IMR-90 (cell line): ENCODE results near the gene ZNF827. TPM values are rescaled to one million over a fixed set of nuclear protein-coding genes. Genes with fewer than 3 reads are reported as not detected.

Experiments used
- ATAC-seq: fragments of 200-7000 bp; cut with Tn5 transposase; 2 replicates; pipeline ENCODE4 v1.9.1; 2020; ENCODE audit warnings: low read depth, mild to moderate bottlenecking, moderate library complexity
- BruUV-seq: library from RNA; stranded (reverse); fragments of 400-500 nt; replicated peaks from 2 replicates; lab custom pipeline; 2021; lab: Mats Ljungman, UMichigan
- CTCF ChIA-PET: fragments of 300-600 bp; formaldehyde crosslinking; extraction: SDS; loops from one replicate; lab custom pipeline; 2021; ENCODE audit warnings: antibody characterized with exemption; lab: Yijun Ruan, JAX
- POLR2A ChIA-PET: fragments of 300-600 bp; sonication (Branson Sonifier 250); formaldehyde crosslinking; loops from one replicate; lab custom pipeline; 2022; ENCODE audit warnings: antibody characterized with exemption; ENCODE audit not compliant: unreplicated experiment; lab: Charles Lee
- DNase-seq: peaks from one replicate; pipeline ENCODE4 v3.0.0; 2013
- H2AFZ ChIP-seq: replicated peaks from 2 replicates; pipeline ENCODE3; 2013; ENCODE audit warnings: low read length, mild to moderate bottlenecking; ENCODE audit not compliant: poor library complexity
- H2AK5ac ChIP-seq: 2 replicates; pipeline ENCODE4 v1.6.1; 2013; ENCODE audit warnings: low read depth, low read length, inconsistent platforms
- H2AK9ac ChIP-seq: replicated peaks from 2 replicates; pipeline ENCODE3; 2013; ENCODE audit warnings: mild to moderate bottlenecking, low read depth, low read length, moderate library complexity; ENCODE audit not compliant: poor library complexity
- H2BK120ac ChIP-seq: 2 replicates; pipeline ENCODE4 v1.6.1; 2013; ENCODE audit warnings: low read depth, low read length, inconsistent platforms
- H2BK15ac ChIP-seq: 3 replicates; pipeline ENCODE4 v1.6.1; 2013; ENCODE audit warnings: low read depth, low read length, inconsistent platforms
- H2BK20ac ChIP-seq: 2 replicates; pipeline ENCODE4 v1.6.1; 2013; ENCODE audit warnings: low read depth, mild to moderate bottlenecking, inconsistent platforms, low read length, moderate library complexity
- H2BK5ac ChIP-seq: 2 replicates; pipeline ENCODE4 v1.6.1; 2013; ENCODE audit warnings: mild to moderate bottlenecking, low read depth, low read length, inconsistent platforms; ENCODE audit not compliant: poor library complexity, severe bottlenecking
- H3K14ac ChIP-seq: replicated peaks from 2 replicates; pipeline ENCODE4 v1.6.1; 2013; ENCODE audit warnings: low read depth, low read length, inconsistent platforms
- H3K18ac ChIP-seq: 2 replicates; pipeline ENCODE4 v1.6.1; 2013; ENCODE audit warnings: low read depth, low read length, control low read depth
- H3K23ac ChIP-seq: 2 replicates; pipeline ENCODE4 v1.6.1; 2013; ENCODE audit warnings: low read depth, low read length, inconsistent platforms
- H3K27ac ChIP-seq: 2 replicates; pipeline ENCODE4 v1.5.1; 2013; ENCODE audit warnings: mild to moderate bottlenecking, control low read depth, low read length; ENCODE audit not compliant: insufficient read depth
- H3K27me3 ChIP-seq: 2 replicates; pipeline ENCODE4 v1.6.1; 2013; ENCODE audit warnings: low read length; ENCODE audit not compliant: control insufficient read depth, insufficient read depth
- H3K36me3 ChIP-seq: 2 replicates; pipeline ENCODE4 v1.6.1; 2013; ENCODE audit warnings: low read length, mixed read lengths; ENCODE audit not compliant: control insufficient read depth, insufficient read depth
- H3K4ac ChIP-seq: 2 replicates; pipeline ENCODE4 v1.6.1; 2013; ENCODE audit warnings: low read depth, low read length, inconsistent platforms
- H3K4me1 ChIP-seq: 2 replicates; pipeline ENCODE4 v1.6.1; 2013; ENCODE audit warnings: low read length, mixed read lengths; ENCODE audit not compliant: control insufficient read depth, insufficient read depth
- H3K4me2 ChIP-seq: 2 replicates; pipeline ENCODE4 v1.6.1; 2013; ENCODE audit warnings: low read depth, mild to moderate bottlenecking, control low read depth, low read length, moderate library complexity
- H3K4me3 ChIP-seq: 2 replicates; pipeline ENCODE4 v1.5.1; 2013; ENCODE audit warnings: low read depth, mild to moderate bottlenecking, control low read depth, low read length, moderate library complexity; ENCODE audit not compliant: insufficient read depth
- H3K56ac ChIP-seq: 2 replicates; pipeline ENCODE4 v1.6.1; 2013; ENCODE audit warnings: low read length, inconsistent platforms; ENCODE audit not compliant: insufficient read depth; ENCODE audit errors: extremely low read depth
- H3K79me1 ChIP-seq, 2 experiments: 2 replicates each; pipeline ENCODE4 v1.6.1; 2013; ENCODE audit warnings: low read length in 2 of 2, inconsistent platforms in 1 of 2, low read depth in 1 of 2
- H3K9ac ChIP-seq: 2 replicates; pipeline ENCODE4 v1.6.1; 2013; ENCODE audit warnings: low read depth, low read length, control low read depth
- H3K9me1 ChIP-seq: 2 replicates; pipeline ENCODE4 v1.6.1; 2013; ENCODE audit warnings: low read length, inconsistent platforms; ENCODE audit not compliant: insufficient read depth
- H3K9me3 ChIP-seq: 2 replicates; pipeline ENCODE4 v1.6.1; 2013; ENCODE audit warnings: low read length; ENCODE audit not compliant: control insufficient read depth, insufficient read depth
- H4K20me1 ChIP-seq: 2 replicates; pipeline ENCODE4 v1.6.1; 2013; ENCODE audit warnings: low read length, inconsistent platforms; ENCODE audit not compliant: insufficient read depth
- H4K5ac ChIP-seq: 2 replicates; pipeline ENCODE4 v1.6.1; 2013; ENCODE audit warnings: mild to moderate bottlenecking, low read depth, low read length, control low read depth
- H4K8ac ChIP-seq, 2 experiments: 2 replicates each; pipeline ENCODE4 v1.6.1; 2013; ENCODE audit warnings: low read depth in 2 of 2, low read length in 2 of 2, control low read depth in 1 of 2, inconsistent platforms in 1 of 2
- H4K91ac ChIP-seq: 2 replicates; pipeline ENCODE4 v1.6.1; 2013; ENCODE audit warnings: low read depth, low read length, inconsistent platforms; ENCODE audit not compliant: insufficient read depth
- NFE2L2 ChIP-seq: fragments of 150-350 bp; IDR thresholded peaks from 2 replicates; pipeline ENCODE4 v1.6.1; 2016; ENCODE audit warnings: low read depth, mild to moderate bottlenecking, low read length
- WGBS, 2 experiments: methylation state at CpG; one replicate each; pipeline versions ENCODE4 v1.1.5 to v1.1.7; 2013; ENCODE audit warnings: missing lambda C conversion rate in 2 of 2; ENCODE audit not compliant: insufficient read length in 1 of 2; ENCODE audit errors: extremely low coverage in 2 of 2; 5-methylcytosine and 5-hydroxymethylcytosine counted together
- dilution Hi-C: fragments of 300-500 bp; cut with HindIII; formaldehyde crosslinking; loops from one replicate; pipeline ENCODE4 v1.14.3; 2018; ENCODE audit warnings: low sequenced_read_pairs; ENCODE audit not compliant: unreplicated experiment
- in situ Hi-C: fragments of 300-500 bp; cut with MboI; formaldehyde crosslinking; loops from 3 replicates; pipeline ENCODE4 v1.14.3; 2019; ENCODE audit warnings: low sequenced_read_pairs, inconsistent platforms, mixed read lengths
- intact Hi-C: fragments of 100-400 bp; cut with micrococcal nuclease; formaldehyde crosslinking; loops from 2 replicates; pipeline ENCODE4 v1.10.0; 2022
- polyA plus RNA-seq, 3 experiments: library from polyadenylated mRNA; depleted of rRNA; stranded (reverse); fragments of >200 nt; gene quantifications; 2 replicates each; pipeline ENCODE4 v1.2.3, GENCODE V29; 2012; ENCODE audit warnings: low replicate concordance in 1 of 3
- total RNA-seq: library from RNA; depleted of rRNA; stranded (reverse); fragments of >200 nt; gene quantifications from 2 replicates; pipeline ENCODE4 v1.2.3, GENCODE V29; 2012

ZNF827 gene
- total and polyA plus RNA-seq, 2 of the 4 experiments (the other 2 are of a cell fraction), result 6.6 to 31.7 TPM

GRCh38 chr4:145851511-145852201 is 87.0 kb downstream of the ZNF827 start:
- no peak for TF ChIP-seq NFE2L2
- Histone ChIP-seq H4K8ac (no peak overlapping the region), H3K36me3 (peaks cover 1% of the 10 kb centered on the region; the same call in 1 of the 2 replicates), H2AK5ac (no peak overlapping the region; the same call in 1 of the 2 replicates), H4K20me1 (no peaks in the 10 kb centered on the region), H3K56ac (no peak overlapping the region), H2BK20ac (no peak overlapping the region), H3K23ac (no peak overlapping the region), H4K91ac (no peak overlapping the region), H3K9me3 (no peaks in the 10 kb centered on the region), H2AFZ (no peak overlapping the region), H3K4me2 (no peak overlapping the region; the same call in 1 of the 2 replicates), H4K5ac (no peak overlapping the region), H3K4ac (no peak overlapping the region), H2BK5ac (no peak overlapping the region), H2AK9ac (no peak overlapping the region), H3K4me3 (no peak overlapping the region), H3K9me1 (no peaks in the 10 kb centered on the region; the same call in 1 of the 2 replicates), H2BK15ac (no peak overlapping the region), H3K18ac (peak overlapping the region; percentile 68; the same call in 1 of the 2 replicates), H3K79me1 (peaks cover 8 to 13% of the 10 kb centered on the region in 2 experiments; a peak in 3 of 4 replicates), H3K14ac (no peak overlapping the region), H3K27ac (no peak overlapping the region), H3K9ac (no peak overlapping the region), H3K4me1 (peaks cover 9% of the 10 kb centered on the region), H3K27me3 (no peaks in the 10 kb centered on the region), H2BK120ac (no peak overlapping the region)
- intact Hi-C loops, result no loop called here
- DNase-seq, result no peak
- WGBS, 2 experiments, result 40% methylated on average over 1 of the region's 2 CpGs; no CpG with 5 or more reads in 1 of the 2 experiments
- BruUV-seq, result no TSS peak
- peak; percentile 37; the same call in 1 of the 2 replicates for ATAC-seq
- in situ Hi-C loops, result no loop called here
- ChIA-PET POLR2A (no interaction called here), CTCF (interaction anchor here (0.7 to 0.9 kb wide), 2 partner anchors 13 to 18 kb away, joined by 3 read pairs; no protein-coding TSS in a partner anchor)
- dilution Hi-C loops, result no loop called here
